ENCODE measurements around the gene MCOLN1.
A peak's percentile ranks its signal among the peaks of the same experiment; 100 is the strongest.

MCOLN1 gene

DNA sequence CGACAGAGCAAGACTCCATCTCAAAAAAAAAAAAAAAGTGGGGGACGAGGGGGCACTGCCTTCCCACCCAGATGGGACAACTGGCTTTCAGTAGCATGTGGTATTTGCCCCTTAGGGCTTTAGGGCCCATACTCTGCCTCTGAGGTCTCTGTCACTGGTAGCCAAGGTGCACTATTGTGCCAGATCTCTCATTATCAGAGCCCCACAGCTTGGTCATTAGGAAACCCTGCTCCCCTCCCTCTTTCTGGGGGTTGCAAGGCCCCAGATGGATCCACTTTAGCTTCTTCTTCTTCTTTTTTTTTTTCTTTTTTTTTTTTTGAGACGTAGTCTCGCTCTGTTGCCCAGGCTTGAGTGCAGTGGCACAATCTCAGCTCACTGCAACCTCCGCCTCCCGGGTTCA, 17.7 kb upstream of the MCOLN1 start:
- DNase-seq (ENCODE audit: low read depth): no peak

GRCh38 chr19:7505288-7505681, 17.1 kb upstream of the MCOLN1 start:
- no peak for DNase-seq (ENCODE audit: low read depth)

DNA sequence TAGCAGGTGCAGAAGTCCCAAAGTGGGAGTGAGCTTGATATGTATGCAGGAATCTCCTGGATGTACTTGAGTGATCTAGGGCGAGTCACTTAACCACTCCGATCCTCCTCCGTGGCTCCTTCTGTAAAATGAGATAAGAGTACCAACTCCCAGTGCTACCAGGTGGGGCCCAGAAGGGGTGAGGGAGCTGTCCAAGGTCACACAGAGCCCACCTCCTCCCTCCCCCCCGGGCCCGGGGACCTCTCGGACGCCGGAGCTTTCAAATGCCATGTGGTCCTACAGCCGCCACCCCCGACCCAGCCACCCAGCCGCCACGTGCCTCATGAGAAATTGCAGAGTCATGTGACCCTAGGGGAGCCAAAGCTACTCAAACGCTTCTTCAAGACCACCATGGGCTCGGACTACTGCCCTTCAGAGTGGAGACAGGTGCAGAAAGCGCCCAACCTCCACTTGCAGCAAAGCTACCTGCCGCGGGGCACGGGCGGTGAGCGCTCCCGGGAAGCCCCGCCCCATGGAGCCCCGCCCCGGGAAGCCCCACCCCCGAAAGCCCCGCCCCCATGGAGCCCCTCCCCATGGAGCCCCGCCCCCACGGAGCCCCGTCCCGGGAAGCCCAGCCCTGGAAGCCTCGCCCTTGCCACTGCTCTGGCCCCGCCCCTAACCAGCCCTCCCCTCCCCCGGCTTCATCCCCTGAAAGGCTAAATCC, 16.6 kb upstream of the MCOLN1 start:
- DNase-seq (ENCODE audit: low read depth): no peak

DNA sequence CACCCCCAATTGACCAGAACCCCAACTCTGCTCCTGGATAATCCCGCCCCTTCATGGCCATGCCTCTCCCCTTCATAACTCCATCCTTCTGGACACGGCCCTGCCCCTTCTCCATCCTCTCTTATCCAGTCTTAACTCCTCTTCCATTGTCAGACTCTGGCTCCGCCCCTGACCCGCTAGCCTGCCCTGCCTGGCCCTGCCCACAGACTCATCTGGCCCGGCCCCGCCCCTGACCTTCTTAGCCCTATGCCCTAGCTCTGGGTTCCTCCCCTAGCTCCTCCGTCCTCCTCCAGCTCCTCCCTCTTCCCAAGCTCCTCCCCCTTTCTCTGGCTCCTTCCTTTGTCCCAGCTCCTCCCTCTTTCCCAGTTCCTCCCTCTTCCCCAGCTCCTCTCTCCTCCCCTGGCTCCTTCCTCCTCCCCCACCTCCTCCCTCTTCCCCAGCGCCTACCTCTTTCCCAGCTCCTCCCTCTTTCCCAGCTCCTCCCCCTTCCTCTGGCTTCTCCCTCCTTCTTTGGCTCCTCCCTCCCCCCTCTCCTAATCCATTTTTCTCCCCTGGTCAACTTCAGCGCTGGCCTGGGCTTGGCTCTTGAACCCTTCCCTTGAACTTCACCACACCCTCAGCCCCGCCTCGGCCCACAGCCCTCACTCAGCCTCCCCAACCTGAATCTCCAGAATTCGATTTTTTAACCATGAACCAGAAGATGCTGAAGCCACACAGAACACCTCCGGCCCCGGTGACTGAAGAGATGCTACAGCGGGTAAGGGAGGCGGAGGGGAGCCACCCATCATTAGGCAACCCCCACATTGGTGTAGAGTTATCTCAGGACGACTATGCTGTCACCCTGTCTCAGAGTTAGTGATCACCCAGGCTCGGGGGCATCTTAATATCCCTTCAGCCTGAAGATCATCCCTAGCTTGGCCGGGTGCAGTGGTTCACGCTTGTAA, 15.8 kb upstream of the MCOLN1 start:
- no peak for DNase-seq (ENCODE audit: low read depth)

DNA sequence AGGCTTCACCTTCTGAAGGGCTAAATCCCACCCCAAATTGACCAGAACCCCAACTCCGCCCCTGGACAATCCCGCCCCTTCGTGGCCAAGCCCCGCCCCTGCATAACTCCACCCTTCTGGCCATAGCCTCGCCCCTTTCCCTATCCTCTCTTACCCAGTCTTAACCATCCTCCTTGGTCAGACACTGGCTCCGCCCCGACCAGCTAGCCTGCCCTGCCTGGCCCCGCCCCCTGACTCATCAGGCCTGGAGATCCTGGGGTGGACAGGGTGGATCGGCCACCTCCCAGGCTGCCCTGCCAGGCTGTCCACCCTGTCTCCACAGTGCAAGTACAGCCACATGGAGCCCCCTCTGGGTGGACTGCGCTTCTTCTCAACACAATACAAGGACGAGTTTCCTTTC, 14.5 kb upstream of the MCOLN1 start:
- DNase-seq (ENCODE audit: low read depth): no peak

DNA sequence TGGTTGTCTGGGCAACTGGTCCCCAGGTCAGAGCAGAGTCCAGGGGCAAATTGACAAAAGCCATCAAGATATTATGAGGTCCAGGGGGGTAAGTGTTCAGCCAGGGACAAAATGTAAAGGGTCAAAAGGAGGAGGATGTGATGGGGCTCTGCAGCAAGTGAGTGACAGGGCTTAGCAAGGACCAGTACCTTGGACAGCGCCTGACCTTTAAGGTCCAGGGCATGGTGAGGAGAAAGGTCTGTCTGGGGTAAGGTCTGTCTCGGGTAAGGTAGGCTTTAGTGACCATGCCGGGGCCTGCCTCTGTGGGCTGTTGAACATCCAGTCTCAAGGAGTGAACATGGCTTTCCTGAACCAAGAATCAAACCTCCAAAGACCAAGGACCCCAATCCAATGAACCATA, 12.8 kb upstream of the MCOLN1 start:
- DNase-seq (ENCODE audit: low read depth): no peak

- no peak for DNase-seq (ENCODE audit: low read depth)
These were observed 10.0 kb upstream of the MCOLN1 start for GRCh38 chr19:7512400-7512851.

DNA sequence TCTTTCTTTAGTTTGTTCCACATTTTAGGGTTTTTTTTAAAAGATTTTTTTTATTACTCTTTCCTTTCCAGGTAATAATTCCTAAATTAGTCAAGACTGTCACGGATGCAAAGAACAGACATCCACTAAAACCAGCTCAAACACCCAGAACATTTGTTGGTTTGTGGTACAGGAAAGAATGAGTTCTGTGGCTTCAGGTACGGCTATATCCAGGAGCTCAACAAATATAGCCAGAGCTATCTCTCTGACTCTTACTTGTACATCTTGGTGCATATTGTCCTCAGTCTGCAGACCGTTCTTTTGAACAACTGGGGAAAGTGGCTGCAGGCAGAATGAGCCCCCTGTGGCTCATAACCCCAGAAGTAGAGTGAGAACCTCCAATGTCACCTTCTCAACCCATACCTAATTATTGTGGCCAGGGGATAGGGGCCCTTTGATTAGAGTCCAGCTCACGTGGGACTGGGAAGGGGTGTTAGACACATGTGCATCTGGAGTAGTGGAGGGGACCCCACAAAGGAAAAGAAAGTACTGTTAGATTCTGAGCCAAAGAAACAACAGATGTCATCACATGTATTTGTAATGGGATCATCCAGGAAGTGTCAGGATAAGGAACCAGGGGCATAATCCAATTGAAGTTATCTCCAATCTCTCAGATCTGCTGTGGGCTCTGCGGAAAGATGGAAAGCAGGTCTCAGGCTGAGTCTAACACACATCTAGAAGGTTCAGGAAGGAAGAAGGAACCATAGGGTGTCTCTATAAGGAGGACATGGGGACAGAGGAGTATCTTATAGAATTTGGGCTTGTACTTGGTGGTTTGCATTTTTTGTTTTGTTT, 8.4 kb upstream of the MCOLN1 start:
- no peak for DNase-seq (ENCODE audit: low read depth)

DNA sequence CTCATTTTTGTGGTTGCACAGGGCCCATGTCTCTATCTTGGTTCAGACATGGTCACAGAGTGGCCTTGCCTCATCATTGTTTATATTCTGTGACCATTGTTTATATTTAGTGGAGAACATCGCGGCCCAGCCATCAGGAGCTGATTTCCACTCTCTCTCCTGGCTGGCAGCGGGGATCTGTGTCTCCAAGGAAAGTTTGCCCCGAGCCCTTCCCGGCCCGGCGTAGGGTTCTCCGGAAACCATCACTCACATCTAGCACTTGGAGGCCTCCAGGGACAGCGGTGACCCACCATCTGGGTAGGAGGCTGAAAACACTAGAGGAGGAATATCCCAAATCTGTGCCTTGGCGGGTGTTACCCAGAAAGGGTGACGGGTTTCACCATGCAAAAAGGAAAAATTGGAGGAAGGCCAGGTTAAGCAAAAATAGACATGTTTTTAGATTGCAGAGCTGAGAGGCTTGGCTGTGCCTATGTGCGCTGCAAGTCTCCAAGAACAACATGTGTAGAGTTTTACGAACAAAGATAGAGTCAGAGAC, 7.2 kb upstream of the MCOLN1 start:
- DNase-seq (ENCODE audit: low read depth): no peak

DNA sequence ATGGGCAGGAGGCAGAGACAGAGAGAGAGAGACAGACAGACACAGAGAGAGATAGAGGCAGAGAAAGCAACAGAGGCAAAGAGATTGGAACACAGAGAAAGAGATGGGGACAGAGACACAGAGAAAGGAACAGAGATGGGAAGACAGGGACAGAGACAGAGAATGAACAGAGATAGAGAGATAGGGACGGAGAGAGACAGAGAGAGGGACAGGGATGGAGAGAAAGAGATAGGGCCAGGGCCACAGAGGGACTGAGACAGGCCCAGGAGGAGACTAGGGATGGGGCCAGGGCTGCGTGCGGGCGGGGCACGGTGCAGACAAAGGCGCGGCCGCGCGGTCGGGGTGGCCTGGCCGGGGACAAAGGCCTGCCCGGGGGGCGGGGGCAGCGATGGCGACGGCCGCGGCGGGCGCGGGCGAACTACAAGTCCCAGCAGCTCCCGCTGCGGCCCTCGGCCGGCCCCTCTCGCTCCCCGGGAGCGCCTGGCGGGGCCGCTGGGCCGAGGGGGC, 6.7 kb upstream of the MCOLN1 start, which contains the start of gene ZNF358:
TSS of gene ZNF358 (plus strand) at position 459 of the 507 bp plus-strand sequence. CDS start 3,140 bp downstream, outside the sequence.
- DNase-seq (ENCODE audit: low read depth): peak; percentile 23

- DNase-seq (ENCODE audit: low read depth): no peak
These were observed 6.1 kb upstream of the MCOLN1 start for GRCh38 chr19:7516333-7516732.

GRCh38 chr19:7516878-7517277, 5.5 kb upstream of the MCOLN1 start:
- no peak for DNase-seq (ENCODE audit: low read depth)

- no peak for DNase-seq (ENCODE audit: low read depth)
These were observed 2.9 kb upstream of the MCOLN1 start for GRCh38 chr19:7519361-7520130.

DNA sequence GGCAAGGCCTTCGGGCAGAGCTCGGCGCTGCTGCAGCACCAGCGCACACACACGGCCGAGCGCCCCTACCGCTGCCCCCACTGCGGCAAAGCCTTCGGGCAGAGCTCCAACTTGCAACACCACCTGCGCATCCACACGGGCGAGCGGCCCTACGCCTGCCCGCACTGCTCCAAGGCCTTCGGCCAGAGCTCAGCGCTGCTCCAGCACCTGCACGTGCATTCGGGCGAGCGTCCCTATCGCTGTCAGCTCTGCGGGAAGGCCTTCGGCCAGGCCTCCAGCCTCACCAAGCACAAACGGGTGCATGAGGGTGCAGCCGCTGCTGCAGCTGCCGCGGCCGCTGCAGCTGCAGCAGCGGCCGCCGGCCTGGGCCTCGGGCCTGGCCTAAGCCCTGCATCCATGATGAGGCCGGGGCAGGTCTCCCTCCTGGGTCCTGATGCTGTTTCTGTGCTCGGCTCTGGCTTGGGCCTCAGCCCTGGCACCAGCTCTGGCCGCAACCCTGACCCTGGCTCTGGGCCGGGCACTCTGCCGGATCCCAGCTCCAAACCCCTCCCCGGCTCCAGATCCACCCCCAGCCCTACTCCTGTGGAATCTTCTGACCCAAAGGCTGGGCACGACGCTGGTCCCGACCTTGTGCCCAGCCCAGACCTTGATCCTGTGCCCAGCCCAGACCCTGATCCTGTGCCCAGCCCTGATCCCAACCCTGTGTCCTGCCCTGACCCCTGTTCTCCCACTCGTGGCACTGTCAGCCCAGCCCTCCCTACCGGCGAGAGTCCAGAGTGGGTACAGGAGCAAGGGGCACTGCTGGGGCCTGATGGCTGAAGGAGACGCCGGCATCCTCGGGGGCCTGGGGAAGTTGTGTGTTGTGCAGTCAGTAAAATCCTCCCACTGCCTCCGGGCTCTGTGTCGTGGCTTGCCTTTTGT, 2.0 kb upstream of the MCOLN1 start:
- no peak for DNase-seq (ENCODE audit: low read depth)

GRCh38 chr19:7521551-7522071, 813 bp upstream of the MCOLN1 start:
- DNase-seq (ENCODE audit: low read depth): no peak

DNA sequence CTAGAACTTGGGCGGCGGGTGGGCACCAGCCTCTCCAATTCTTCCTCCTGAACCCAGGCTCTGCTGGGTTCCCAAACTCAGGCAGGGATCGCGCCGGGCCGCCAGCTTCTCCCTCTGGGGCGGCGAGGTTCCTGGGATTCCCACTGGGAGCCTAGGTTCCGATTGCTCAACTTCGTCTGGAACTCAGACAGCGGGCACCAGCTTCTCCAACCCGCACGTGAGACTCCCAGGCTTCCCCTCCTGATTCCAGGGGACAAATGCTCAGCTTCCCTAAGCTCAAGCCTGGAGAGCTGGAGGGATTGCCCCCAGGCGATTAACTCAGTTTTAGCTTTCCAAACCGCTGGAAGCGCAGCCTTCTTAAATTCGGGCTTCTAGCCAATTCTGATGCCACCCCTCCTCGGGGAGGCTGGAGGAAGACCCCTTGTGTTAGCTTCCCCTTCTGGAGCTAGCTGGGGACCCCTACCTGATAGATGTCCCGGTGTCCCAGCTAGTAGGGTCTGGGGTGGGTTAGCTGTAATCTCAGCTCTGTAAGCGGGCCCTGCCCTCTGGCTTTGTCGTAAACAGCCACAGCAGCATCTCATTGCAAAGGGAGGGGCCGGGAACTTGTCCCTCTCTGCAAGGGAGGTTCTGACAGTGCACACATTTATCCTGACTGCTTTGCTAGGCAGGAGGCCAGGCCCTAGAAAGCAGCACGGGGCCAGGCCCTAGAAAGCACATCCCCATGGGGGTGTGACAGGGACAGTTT, 671 bp downstream of the MCOLN1 start:
- no peak for DNase-seq (ENCODE audit: low read depth)

GRCh38 chr19:7524523-7524922, 2.1 kb downstream of the MCOLN1 start:
- DNase-seq (ENCODE audit: low read depth): no peak

DNA sequence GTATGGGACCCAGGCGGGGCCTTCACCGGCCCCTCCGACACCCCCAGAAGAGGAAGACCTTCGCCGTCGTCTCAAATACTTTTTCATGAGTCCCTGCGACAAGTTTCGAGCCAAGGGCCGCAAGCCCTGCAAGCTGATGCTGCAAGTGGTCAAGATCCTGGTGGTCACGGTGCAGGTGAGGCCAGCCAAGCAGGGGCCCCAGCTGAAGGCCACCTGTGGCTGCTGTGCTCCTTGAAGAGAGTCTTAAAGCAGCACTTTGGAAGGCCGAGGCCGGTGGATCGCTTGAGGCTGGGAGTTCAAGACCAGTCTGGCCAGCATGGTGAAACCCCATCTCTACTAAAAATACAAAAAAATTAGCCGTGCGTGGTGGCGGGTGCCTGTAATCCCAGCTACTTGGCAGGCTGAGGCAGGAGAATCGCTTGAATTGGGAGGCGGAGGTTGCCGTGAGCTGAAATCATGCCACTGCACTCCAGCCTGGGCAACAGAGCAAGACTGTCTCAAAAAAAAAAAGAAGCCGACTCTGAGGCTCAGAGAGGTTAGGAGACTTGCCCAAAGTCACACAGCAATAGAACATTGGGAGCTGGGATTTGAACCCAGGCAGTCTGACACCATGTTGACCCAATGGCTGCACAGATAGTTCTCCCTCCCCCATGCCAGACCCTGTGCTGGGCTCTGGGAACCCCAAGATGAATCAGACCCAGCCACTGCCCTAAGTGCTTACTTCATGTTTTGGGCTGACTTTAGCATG, 2.7 kb downstream of the MCOLN1 start:
- DNase-seq (ENCODE audit: low read depth): no peak

Measured in activated T-helper 9 cell treated with anti-CD3 and anti-CD28 coated beads, Interleukin-2, amount 50 U/mL, for 16 hours (primary cell).